ENCODE data around the gene INO80D. TPM values are rescaled to one million over a fixed set of nuclear protein-coding genes. Genes with fewer than 3 reads are reported as not detected.

Gene INO80D
- total RNA-seq, 4 donors from 2014 or later: 25.0 to 49.7 (median 26.5) TPM

DNA sequence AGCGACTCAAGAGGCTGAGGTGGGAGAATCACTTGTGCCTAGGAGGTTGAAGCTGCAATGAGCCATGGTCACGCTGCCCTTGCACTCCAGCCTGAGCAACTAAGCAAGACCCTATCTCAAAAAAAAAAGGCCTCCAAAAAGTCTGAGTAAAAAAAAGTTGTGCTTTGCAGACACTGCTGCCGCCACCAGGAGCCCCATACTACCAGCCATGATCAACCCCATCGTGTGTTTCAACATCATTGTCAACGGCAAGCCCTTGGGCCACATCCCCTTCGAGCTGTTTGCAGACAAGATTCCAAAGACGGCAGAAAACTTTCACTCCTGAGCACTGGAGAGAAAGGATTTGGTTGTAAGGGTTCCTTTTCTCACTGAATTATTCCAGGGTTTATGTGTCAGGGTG lies 137.1 kb downstream of the INO80D start:
- Histone ChIP-seq H3K27me3 (no peaks in the 10 kb centered on the region), H3K27ac (no peak overlapping the region), H3K4me1 (peaks cover 0 to 9% of the 10 kb centered on the region in 2 donors), H3K36me3 (no peaks in the 10 kb centered on the region), H3K9me3 (no peaks in the 10 kb centered on the region), H3K4me3 (replicated peaks in 1 of 3) (no peak overlapping the region)
- intact Hi-C loops (cut with DNase I): no loop called here
- WGBS, 2 donors: 81 to 88% methylated on average over 7 of the region's 7 CpGs
- no peak for DNase-seq
- no peak for TF ChIP-seq POLR2A (IDR thresholded peaks at IDR 0.05)
- TF ChIP-seq, protein P1, sequence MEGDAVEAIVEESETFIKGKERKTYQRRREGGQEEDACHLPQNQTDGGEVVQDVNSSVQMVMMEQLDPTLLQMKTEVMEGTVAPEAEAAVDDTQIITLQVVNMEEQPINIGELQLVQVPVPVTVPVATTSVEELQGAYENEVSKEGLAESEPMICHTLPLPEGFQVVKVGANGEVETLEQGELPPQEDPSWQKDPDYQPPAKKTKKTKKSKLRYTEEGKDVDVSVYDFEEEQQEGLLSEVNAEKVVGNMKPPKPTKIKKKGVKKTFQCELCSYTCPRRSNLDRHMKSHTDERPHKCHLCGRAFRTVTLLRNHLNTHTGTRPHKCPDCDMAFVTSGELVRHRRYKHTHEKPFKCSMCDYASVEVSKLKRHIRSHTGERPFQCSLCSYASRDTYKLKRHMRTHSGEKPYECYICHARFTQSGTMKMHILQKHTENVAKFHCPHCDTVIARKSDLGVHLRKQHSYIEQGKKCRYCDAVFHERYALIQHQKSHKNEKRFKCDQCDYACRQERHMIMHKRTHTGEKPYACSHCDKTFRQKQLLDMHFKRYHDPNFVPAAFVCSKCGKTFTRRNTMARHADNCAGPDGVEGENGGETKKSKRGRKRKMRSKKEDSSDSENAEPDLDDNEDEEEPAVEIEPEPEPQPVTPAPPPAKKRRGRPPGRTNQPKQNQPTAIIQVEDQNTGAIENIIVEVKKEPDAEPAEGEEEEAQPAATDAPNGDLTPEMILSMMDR (IDR thresholded peaks at IDR 0.05): no peak

DNA sequence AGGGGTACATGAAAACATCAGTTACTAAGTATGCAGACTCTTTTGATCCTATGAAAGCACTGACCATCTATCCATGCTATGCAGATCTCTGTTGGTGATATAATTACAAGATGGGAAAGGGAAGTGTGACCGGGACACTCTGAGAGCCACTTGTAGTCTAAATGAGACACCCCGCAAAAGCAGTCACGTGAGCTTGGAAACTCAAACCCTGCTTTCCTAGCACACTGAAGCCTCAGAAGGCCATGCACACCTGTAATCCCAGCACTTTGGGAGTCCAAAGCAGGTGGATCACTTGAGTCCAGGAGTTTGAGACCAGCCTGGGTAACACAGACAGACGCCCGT lies 137.5 kb downstream of the INO80D start:
- intact Hi-C loops (cut with DNase I): no loop called here
- no peaks in the 10 kb centered on the region for H3K27me3 ChIP-seq
- no peak overlapping the region for H3K27ac ChIP-seq
- H3K36me3 ChIP-seq: no peaks in the 10 kb centered on the region
- H3K9me3 ChIP-seq: no peaks in the 10 kb centered on the region
- H3K4me1 ChIP-seq: peaks cover 0 to 9% of the 10 kb centered on the region in 2 donors
- no peak overlapping the region for H3K4me3 ChIP-seq (replicated peaks in 1 of 3)
- no peak for DNase-seq
- 72 to 87% methylated on average over 5 of the region's 5 CpGs for WGBS, 2 donors
- no peak for TF ChIP-seq POLR2A (IDR thresholded peaks at IDR 0.05)
- TF ChIP-seq, protein P1 (IDR thresholded peaks at IDR 0.05): no peak

DNA sequence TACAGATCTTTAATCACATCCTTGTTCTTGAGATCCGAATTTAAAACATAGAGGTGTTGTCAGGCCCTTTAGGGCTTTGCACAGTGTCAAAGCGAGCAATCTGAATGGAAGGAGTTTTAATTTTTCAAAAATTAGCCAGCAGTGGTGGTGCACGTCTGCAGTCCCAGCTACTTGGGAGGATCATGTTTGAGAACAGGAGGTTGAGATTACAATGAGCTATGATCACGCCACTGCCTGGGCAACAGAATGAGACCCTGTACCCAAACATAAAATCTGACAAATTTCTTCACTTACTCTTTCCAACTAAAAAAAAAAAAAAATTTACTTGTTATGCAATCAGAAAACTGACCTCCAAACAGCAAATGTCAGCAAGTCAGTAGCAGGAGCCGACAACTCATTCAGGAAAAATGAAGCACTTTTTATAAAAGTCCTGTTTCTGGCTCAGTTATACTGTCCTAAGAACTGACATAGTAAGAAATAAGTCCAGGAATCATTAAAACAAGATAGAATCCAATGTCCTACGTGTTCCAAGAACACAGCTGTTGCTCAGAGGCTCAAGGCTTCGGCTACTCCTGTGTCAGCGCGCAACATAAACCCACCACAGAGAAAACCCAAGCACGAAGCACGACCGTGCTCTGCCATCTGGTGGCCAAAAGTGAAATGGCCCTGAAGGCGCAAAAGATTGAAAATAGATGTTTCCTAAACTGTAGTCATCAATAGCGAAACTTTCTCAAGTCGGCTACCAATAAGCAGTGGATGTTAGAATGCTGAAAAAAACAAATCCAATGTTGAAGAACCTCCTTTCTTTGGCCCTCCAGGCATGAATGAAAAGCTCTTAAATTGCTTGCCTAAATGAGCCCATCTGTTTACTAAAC lies 138.1 kb downstream of the INO80D start:
- DNase-seq: peak; percentile 58 to 62
- Histone ChIP-seq H3K36me3 (no peaks in the 10 kb centered on the region), H3K27me3 (no peaks in the 10 kb centered on the region), H3K4me1 (peaks cover 0 to 9% of the 10 kb centered on the region in 2 donors), H3K9me3 (no peaks in the 10 kb centered on the region), H3K27ac (no peak overlapping the region), H3K4me3 (replicated peaks in 1 of 3) (no peak overlapping the region)
- WGBS, 2 donors: 25 to 28% methylated on average over 15 of the region's 15 CpGs
- TF ChIP-seq, protein P1 (IDR thresholded peaks at IDR 0.05): peak; percentile 61 to 95 (median 84)
- no peak for TF ChIP-seq POLR2A (IDR thresholded peaks at IDR 0.05)
- intact Hi-C loops (cut with DNase I): no loop called here

DNA sequence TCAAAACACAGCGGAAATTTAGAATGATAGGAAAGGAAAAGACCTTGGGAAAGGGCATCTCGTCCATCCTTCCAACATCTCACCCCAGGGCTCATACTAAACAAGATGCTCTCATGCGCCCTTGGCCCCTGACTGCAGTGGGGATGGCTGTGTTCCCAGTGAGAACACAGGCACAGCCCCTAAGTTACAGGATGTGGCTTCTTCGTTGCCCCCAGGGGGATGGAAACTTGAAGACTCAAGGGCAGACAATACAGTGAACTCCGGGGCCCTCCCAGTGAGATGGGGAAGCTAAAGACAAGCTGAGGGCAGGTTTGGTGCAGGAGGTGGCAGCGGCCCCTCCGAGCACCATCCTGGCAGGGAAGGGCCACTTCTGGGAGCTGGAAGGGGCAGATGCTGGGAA lies 139.7 kb downstream of the INO80D start:
- 72 to 86% methylated on average over 4 to 7 of the region's 7 CpGs for WGBS, 2 donors
- no peak for DNase-seq
- H3K9me3 ChIP-seq: no peaks in the 10 kb centered on the region
- peaks cover 0 to 9% of the 10 kb centered on the region in 2 donors for H3K4me1 ChIP-seq
- intact Hi-C loops (cut with DNase I): no loop called here
- no peaks in the 10 kb centered on the region for H3K36me3 ChIP-seq
- no peaks in the 10 kb centered on the region for H3K27me3 ChIP-seq
- TF ChIP-seq, protein P1 (IDR thresholded peaks at IDR 0.05): no peak
- no peak for TF ChIP-seq POLR2A (IDR thresholded peaks at IDR 0.05)
- H3K4me3 ChIP-seq (replicated peaks in 1 of 3): no peak overlapping the region
- no peak overlapping the region for H3K27ac ChIP-seq

Small RNAs within 50 kb of the gene (small RNA-seq; reads per million reads assigned to genes)
- gene RF00006: not detected
- not detected for gene RF00019

Other genes starting within 250 kb of the INO80D start
- gene NDUFS1, start 73.3 kb upstream of the INO80D start, total RNA-seq: 100 to 1,000 TPM in 1 of 4 donors, 10 to 100 TPM in 3; 50.9 to 162 (median 82.8) TPM
- gene EEF1B2, start 73.7 kb upstream of the INO80D start, total RNA-seq: 100 to 1,000 TPM; 252 to 766 (median 327) TPM
- 10 to 100 TPM; 11.0 to 20.9 (median 14.6) TPM for gene ZDBF2, start 188.5 kb upstream of the INO80D start, total RNA-seq